HG03558 (cell line): ENCODE measurements around the gene SYNJ1.
"Not testable (repeated sequence)": the region's sequence is repeated elsewhere in the genome, so short reads cannot be mapped to it uniquely, and the experiment has no call there.

Experiments used
- ATAC-seq: cut with Tn5 transposase; IDR thresholded peaks from one replicate; pipeline ENCODE4 v1.9.1; 2021; ENCODE audit warnings: moderate number of reproducible peaks; ENCODE audit not compliant: unreplicated experiment; ENCODE audit errors: extremely low read depth

SYNJ1 gene

DNA sequence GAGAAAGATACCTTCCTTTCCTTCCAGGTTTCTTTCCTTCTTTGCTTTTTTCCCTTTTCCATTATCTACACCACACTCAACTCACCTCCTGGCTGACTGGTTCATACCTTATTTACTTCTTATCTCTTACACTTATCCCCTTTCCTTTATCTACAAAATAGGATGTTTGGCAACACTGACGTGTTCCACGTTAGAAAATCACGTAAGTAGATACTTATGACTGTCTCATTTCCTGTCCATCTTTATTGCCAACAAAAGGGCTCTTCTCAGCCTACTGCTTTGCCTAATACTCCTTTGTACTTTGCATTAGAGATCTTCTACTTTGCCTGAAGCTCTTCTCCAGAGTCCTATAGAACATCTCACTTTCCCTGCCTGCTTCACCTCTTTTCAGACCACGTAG, 25.1 kb downstream of the SYNJ1 start:
- no peak for ATAC-seq

- no peak for ATAC-seq
Observed at GRCh38 chr21:32698971-32699693, 28.7 kb downstream of the SYNJ1 start.

DNA sequence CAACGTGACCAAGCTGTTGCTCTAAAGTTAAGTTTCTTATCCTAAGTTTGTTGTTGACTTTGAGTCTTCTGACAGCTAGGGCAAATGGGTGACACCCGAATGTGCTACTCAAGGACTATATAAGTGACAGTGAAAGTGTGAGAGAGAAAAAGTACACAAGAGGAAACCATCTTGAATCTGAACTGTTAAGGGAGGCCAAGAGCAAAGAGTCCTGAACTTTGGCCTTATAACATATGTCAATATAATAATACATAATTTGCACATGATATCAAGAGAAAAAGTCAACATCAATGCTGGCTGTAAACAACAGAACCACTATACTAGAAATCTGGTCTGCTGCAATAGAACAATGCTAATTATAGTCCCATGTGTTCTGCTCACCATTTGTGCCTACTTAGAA, 29.5 kb downstream of the SYNJ1 start:
- no peak for ATAC-seq

- ATAC-seq: not testable (repeated sequence)
Observed at GRCh38 chr21:32695482-32695881, 32.3 kb downstream of the SYNJ1 start.

DNA sequence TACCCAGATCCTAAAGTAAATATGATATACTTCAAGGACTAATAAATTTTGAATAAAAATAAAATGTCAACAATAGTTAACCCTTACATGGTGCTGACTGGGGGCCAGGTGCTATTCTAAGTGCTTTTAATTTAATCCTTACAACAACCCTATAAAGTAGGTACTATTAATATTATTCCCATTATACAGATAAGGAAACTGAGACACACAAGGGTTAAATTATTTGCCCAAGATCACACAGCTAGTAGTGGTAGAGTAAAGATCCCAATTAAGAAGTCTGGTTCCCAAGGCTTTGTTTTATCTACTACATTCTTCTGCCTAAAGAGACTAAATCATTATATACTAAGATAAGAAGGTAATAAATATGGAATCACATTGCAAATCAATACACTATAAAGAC, 34.2 kb downstream of the SYNJ1 start:
- ATAC-seq: no peak

DNA sequence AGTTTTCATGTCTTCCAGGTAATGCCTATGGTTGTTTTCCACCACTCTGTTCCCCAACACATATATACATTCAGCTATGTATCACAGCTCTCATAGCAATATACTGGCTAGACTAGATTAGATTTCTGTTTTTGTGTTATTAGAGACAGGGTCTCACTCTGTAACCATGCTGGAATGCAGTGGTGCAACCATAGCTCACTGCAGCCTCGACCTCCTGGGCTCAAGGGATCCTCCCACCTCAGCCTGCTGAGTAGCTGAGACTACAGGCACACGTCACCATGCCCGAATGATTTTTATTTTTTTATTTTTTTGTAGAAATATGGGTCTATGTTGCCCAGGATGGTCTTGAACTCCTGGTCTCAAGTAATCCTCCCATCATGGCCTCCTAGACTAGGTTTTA, 37.7 kb downstream of the SYNJ1 start:
- no peak for ATAC-seq

DNA sequence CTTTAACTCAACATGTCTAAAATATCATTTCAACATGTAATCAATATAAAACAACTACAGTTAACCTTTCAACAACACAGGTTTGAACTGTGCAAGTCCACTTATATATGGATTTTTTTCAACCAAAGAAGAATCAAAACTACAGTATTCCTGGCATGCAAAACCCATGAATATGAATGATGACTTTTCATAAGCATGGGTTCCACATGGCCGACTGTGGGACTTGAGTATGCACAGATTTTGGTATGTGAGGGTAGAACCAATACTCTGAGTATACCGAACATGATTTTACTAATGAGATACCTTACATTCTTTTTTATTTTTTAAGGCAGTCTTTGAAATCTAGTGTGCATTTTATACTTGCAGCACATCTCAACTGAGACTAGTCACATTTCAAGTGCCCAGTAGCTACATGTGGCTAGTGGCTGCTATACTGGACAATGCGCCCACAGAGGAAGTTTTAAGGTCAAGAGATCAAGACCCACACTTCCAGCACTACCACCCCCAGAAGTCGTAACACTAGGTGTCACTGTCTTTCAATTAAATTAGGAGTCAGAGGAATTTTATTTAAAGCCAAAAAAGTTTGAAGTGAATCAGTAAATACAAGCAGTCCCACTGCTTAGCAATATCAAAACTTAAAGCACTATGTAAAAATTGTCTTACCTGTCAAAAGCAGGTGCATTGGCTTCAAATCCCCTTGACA, 40.0 kb downstream of the SYNJ1 start:
- ATAC-seq: no peak

DNA sequence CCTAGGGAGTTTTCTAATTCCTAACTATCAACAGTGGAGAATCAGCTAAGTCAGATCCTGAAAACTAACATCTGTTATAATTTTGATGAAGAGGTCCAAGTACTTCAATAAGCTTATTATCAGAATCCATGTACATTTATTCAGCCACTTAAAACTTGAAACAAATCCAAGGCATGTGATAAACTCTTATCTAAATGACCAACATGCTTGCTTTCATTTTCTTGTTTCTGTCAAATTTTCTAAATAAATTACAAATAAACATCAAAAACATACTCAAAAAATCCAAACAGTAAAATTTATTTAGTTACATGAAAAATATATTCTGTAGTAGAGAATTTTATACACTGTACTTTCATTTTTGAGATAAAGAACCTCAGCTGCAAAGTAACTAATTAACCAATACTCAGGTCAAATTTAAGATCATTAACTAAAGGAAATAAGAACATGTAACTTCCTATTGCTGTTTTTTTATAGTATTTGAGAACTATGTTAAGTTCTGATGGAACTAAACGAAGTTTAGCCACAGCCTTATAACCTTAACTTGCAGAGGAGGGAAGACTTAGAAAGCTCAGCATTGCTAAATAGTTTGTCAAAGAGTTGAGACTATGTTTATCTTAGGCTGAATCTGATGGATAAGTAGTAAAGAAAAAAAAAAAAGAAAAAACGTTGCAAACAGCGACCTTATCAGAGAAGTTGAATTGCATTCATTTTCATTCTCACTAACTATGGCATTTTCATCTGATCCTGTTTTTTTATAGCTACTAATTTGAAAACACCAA, 44.9 kb downstream of the SYNJ1 start:
- no peak for ATAC-seq

- no peak for ATAC-seq
Observed at GRCh38 chr21:32674731-32675130, 53.1 kb downstream of the SYNJ1 start.

DNA sequence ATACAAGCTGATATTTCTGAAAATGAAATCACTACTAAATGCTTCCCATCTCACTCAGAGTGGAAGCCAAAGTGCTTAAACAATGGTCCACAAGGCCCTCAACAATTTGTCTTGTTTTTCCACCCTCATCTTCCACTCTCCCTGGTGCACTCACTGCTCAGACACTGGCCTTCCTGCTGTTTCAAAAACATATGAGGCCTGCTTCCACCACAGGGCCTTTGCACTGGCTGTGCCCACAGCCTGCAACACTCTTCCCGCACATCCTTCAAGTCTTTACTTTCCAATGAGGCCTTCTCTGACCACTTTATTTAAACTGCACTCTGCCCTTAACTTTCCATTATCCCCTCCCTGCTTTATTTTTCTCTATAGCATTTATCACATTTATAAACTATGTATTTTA, 53.8 kb downstream of the SYNJ1 start:
- ATAC-seq: no peak

- no peak for ATAC-seq
Observed at GRCh38 chr21:32666258-32666657, 61.6 kb downstream of the SYNJ1 start.

DNA sequence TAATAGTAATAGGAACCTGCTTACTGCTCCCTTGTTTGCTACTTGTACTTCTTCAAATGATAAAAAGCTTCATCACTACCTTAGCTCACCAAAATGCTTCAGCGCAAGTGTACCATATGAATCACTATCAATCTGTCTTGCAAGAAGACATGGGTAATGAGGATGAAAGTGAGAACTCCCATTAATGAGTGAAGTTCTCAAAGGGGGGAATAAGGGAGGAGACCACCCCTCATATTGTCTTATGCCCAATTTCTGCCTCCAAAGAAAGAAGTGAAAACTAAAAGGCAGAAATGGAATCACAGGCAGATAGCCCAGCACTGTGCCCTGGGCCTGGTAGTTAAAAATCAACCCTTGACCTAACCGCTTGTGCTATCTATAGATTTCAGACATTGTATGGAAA, 63.7 kb downstream of the SYNJ1 start:
- ATAC-seq: not testable (repeated sequence)

GRCh38 chr21:32661981-32662380, 65.8 kb downstream of the SYNJ1 start:
- not testable (repeated sequence) for ATAC-seq

DNA sequence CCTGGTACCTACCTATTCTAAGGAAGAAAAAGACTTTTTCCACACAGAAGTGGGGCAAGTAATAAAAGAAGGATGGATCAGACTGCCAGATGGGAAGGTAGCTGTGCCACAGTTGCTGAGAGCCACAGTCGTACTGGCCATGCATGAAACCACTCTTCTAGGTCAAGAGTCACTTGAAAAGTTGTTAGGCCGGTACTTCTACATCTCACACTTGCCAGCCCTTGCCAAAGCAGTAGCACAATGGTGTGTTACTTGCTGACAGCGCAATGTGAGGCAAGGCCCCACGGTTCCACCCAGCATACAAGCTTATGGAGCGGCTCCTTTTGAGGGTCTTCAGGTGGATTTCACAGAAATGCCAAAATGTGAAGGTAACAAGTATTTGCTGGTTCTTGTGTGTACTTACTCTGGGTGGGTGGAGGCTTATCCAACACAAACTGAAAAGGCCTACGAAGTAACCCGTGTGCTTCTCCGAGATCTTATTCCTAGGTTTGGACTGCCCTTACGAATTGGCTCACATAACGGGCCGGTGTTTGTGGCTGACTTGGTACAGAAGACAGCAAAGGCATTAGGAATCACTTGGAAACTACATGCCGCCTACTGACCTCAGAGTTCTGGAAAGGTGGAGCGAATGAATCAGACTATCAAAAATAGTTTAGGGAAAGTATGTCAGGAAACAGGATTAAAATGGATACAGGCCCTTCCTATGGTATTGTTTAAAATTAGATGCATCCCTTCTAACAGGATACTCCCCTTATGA, 66.6 kb downstream of the SYNJ1 start:
- not testable (repeated sequence) for ATAC-seq

DNA sequence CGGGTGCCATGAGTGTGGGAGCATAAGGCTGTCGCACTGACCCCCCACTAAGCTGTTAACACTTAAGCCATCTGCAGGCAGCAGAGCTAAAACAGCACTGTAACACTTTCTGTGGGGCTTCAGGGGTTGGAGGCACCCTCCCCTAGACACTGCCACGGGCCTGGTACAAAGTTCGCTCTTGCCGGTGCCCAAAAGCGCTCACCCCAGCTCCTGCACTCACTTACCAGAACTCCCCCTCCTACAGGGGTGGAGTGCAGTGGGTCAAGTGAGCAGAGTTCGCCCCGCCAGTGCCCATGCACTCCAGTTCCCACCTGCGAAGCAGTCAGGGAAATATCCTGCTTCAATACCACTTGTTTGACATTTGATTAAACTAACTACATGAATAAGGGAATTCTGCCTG, 69.3 kb downstream of the SYNJ1 start:
- ATAC-seq: no peak

DNA sequence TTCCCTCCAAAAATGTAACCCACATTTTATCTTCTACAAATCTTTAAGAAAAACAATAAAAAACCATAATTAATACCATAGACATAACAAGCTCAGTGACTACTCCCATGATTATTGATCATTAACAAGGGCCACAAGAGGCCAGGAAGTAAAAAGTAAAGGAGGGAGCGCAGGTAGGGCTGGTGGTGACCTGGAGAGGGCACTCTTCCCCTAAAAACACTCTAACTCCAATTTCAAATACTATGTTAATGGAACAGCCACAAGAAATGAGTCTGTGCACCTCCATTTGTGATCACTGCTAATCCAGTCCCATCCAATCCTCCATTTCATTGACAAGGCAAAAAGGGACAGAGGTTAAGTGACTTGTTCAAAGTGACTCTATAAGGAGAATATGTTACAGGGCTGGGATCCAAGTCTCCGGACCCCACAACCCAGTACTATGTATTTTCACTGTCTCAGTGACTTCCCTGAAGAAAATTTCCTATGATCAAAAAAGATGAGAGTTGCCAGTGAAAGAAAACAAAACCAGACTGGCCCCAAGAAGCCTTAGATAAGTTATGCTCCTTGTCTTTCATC, 74.4 kb downstream of the SYNJ1 start:
- ATAC-seq: no peak

DNA sequence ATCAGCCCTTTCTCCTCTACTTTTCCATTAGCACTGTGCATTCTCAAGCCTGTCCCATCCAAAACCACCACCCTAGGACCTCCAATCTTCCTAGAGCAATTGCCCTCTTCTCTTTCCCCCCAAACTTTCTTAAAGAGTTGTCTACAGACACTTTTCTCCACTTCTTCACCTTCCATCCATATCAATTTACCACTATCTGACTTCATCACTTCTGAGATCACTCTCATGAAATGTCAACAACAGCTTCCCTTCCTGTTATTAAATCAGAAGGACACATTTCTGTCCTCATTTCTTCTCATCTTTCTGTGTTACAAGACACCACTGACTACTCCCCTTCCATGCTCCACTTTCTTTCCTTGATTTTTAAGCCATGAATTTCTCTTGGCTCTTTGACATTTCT, 79.6 kb downstream of the SYNJ1 start:
- ATAC-seq: no peak

DNA sequence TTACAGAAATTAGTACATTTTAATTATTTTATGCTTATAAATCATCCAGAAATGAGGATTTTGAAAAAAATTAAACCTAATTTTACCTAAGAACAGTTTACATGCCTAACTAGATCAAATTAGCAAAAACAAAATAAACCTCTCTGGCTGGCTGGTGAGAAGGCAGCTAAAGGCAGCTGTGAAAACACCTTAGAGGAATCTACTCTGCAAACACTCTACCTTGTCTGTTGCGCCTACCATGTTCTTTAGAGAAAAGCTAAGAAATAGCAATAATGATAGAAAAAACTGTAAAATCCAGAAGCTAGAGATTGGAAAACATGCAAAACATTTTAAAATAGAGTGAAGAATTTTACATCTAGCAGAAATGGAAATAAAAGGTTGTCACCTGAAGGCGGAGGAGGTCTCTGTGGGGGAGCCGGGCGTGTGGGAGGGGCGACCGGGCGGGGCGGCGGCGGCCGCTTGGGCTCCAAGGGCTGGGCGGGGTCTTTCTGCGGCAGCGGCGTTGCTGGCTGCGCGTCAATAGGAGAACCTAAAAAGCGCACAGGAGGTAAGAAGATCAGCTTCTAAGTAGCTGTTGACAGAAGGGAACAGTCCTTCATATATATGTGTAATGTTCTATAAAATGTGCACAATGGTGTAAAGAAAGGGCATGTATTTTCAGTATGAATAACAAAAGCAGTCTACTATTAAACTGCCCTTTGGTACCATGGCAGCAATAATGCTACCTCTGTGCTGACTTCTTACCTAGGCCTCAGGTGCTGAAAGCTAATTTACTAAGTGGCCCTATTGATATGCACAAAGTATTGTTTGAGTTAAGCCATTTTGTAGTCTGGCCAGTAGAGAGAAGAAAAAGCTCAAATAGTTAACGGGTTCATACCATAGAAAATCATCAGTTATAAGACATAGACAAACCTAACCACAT, 82.3 kb downstream of the SYNJ1 start:
- no peak for ATAC-seq
